Keratinocyte (primary cell): Measurements from ENCODE around the gene CBL.

Source experiments
- CTCF ChIP-seq, 3 experiments: IDR thresholded peaks in 1 of 3; conservative IDR thresholded peaks in 1 of 3; optimal IDR thresholded peaks in 1 of 3; 2 replicates in 2 of 3; 3 replicates in 1 of 3; pipeline versions ENCODE3 to v1.5.1; 2011; ENCODE audit warnings: low read length in 3 of 3, mild to moderate bottlenecking in 3 of 3, moderate library complexity in 2 of 3, control low read depth in 1 of 3, inconsistent platforms in 1 of 3; ENCODE audit not compliant: insufficient read depth in 2 of 3; ENCODE audit errors: extremely low read depth in 1 of 3
- EZH2 ChIP-seq: IDR thresholded peaks from one replicate; pipeline ENCODE4 v1.6.1; 2012; ENCODE audit warnings: inconsistent platforms, mild to moderate bottlenecking, low read length, moderate library complexity

GRCh38 chr11:119266517-119267255 is 60.5 kb downstream of the CBL start:
- TF ChIP-seq CTCF (optimal IDR thresholded peaks at IDR 0.05 in 1 of 3, IDR thresholded peaks at IDR 0.05 in 1 of 3, conservative IDR thresholded peaks at IDR 0.05 in 1 of 3; ENCODE audit: extremely low read depth in 1 of 3, insufficient read depth in 2 of 3, low read length in 3 of 3) (no peak), EZH2 (no peak)
